GM18867 (cell line): ENCODE data around the gene DEPDC7.
"Not testable (repeated sequence)": the region's sequence is repeated elsewhere in the genome, so short reads cannot be mapped to it uniquely, and the experiment has no call there.

Experiments
- ATAC-seq: cut with Tn5 transposase; IDR thresholded peaks from one replicate; pipeline ENCODE4 v1.9.1; 2021; ENCODE audit warnings: mild to moderate bottlenecking, moderate library complexity; ENCODE audit not compliant: unreplicated experiment

The DEPDC7 gene

DNA sequence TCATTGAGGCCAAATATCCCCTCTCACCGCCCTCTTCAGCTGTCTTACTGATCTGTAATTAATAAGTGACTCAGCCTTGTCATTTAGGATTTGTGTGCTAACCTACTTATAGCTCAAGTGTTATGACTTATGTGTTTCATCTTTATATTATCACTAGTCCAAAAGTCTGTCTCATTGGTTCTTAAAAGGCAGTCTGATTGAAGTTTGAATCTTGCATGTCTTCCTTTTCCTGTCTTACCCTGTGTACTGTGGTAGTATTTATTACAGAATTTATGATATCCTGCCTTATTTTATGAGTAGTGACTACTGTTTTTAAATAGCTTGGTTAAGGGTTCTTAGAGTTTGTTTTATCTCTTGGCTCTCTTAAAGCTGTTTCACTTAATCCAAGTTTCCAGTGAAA is 6.3 kb downstream of the DEPDC7 start:
- no peak for ATAC-seq

- ATAC-seq, result no peak
These were observed 9.7 kb downstream of the DEPDC7 start for GRCh38 chr11:33025339-33025722.

DNA sequence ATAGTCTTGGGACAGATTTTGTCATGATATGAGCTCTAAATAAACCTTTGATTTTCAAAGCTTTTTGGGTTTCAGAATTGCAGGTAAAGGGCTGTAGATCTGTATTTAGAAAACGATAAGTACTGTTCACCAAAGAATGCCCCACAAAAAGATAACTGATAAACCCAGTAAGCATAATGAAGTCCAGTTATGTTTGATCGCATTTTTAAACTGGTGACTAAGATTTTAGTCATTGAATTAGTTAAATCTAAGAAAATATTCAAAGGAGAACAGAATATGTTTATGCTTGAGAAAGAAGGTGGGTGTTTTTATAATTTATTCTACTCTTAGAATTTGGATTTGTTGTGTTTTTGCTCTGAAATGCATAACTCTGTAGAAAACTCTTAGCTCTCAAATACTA is 11.6 kb downstream of the DEPDC7 start:
- no peak for ATAC-seq

DNA sequence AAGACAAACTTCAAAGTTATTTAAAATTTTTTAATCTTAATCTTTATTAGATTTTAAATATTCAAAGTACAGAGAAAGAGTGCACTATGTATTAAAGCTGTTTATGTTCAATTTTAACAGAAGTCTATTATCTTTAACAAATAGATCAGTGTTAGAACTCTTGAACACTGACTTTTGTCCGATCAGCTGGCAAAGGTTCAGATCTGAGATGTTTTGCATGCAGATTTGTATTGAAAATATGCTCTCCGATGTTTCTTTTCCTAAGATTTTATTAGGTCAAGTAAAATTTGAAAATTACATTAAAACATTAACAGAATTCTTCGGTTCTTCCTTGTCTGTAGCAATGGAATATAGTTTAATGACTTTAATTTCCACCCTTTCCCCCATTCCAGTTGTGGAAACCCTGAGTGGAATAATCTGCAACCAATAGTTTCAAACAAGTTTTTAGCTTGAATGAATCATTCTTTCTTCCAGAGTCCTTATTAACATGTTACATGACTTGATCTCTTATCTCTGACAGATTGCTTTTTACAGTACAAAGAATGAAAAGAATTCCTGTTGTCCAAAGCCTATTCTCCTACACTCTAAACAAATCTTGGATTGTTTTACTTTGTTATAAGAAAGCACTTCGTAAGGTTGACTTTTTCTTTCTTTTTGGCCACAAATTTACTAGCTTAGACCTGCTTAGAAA is 12.3 kb downstream of the DEPDC7 start:
- no peak for ATAC-seq

- no peak for ATAC-seq
These were observed 12.8 kb downstream of the DEPDC7 start for GRCh38 chr11:33028537-33028914.

- ATAC-seq, result not testable (repeated sequence)
These were observed 13.5 kb downstream of the DEPDC7 start for GRCh38 chr11:33029218-33029617.

DNA sequence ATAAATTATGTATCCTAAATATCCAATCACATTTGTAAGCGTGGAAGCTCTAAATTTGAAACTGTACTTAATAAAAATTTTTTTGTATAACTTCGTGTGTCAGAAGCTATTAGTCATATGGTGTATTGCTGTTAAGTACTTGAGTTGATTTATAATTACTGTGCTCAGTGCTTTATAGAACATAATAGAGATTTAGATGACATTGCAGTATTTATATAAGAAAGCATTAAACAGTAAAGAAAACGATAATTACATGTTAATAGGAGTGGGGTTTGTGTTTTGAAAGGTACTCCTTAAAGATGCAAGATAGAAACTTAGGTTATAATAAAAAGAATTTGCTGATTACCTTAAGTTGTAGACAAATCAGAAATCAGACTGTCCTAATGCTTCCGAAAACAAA is 17.8 kb downstream of the DEPDC7 start:
- ATAC-seq, result no peak

GRCh38 chr11:33035011-33035410 is 19.3 kb downstream of the DEPDC7 start:
- no peak for ATAC-seq

- peak; percentile 78 for ATAC-seq
These were observed 23.8 kb downstream of the DEPDC7 start, which contains the start of gene TCP11L1 for GRCh38 chr11:33039274-33040032. TCP11L1 (plus strand) TSS chr11:33039572; CDS start chr11:33043774, 4,202 bp downstream.

DNA sequence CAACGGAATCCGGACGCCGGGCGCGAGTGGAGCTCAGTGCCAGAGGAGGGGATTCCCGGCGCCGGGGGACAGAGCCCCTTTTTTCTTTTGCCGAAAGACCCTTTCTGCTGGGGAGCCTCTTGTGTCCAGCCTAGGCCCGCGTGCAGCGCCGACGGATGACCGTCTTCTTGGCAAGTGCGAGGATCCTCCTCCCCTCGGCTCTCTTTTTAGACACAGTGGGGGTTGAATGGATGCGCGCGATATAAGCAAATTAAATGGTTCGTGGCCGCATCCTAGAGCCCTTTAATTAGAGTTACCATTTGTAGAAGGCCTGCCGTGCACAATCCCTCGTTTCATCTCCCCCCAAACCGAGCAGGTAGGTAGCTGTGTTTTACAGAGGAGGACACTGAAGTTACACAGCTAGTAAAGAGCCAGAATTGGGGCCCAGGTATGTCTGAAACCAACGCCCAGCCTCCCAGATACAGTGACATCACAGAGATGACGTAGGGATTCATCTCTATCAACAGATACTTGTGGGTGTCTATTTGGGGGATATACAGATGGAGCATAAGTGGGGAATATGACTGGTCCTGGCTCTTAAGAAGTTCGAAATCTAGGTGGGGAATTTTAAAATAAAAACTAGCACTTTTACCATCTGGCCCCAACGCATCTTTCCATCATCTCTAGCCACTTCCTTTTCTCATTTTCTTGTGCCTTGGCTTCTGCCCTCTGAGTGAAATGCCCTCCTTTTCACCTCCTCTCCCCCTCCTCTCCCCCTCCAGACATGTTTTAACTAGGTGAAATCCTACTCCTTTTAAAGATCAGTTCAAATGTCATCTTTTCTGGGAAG is 24.6 kb downstream of the DEPDC7 start:
- ATAC-seq, result peak; percentile 33

- peak; percentile 30 for ATAC-seq
These were observed 25.3 kb downstream of the DEPDC7 start for GRCh38 chr11:33040862-33041453.

DNA sequence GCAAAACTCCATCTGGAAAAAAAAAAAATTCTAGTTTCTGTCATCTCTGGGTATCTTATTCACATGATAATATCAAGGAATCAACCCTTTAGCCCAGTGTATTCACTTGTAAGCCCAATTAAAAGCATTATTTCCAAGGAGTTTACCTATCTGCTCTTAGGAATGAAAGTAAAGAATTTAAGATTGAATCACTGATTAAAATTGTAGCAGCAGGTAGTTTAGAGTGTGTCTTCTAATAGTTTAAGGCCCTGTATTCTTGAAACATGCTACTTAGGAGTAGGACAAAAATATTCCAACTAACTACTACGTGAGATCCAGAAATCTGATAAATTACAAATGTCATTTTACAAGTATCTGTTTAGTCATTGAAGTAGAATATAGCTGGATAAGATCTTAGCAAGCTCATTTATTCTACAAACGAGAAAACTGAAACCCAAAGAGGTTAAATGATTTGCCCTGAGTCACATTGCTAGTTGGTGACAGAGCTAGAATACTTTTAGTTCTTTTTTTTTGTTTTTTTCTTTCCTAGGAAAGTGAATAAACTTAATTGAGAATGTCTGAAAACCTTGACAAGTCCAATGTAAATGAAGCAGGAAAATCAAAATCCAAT is 27.6 kb downstream of the DEPDC7 start:
- no peak for ATAC-seq

DNA sequence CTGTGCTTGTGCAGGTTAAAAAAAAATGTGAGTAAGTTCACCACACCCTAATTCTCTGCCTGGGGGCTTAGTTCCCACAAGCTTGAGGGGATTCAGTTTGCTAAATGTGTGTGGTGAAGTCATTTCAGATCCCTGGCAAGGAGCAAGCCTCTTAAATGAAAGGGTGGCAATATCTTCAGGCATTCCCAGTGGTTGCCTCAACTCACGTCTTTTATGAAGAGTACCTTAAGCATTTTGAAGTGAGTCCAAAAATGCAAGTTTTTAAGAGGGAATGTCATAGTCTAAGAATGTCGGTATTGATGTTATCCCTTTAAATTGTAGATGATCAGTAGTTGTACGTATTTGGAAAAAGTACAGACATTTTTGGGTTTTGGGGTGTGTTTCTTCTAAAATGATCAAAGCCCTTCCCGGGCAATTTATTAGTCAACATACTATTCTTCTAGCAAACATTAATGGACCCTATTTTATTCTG is 28.6 kb downstream of the DEPDC7 start:
- ATAC-seq, result no peak

DNA sequence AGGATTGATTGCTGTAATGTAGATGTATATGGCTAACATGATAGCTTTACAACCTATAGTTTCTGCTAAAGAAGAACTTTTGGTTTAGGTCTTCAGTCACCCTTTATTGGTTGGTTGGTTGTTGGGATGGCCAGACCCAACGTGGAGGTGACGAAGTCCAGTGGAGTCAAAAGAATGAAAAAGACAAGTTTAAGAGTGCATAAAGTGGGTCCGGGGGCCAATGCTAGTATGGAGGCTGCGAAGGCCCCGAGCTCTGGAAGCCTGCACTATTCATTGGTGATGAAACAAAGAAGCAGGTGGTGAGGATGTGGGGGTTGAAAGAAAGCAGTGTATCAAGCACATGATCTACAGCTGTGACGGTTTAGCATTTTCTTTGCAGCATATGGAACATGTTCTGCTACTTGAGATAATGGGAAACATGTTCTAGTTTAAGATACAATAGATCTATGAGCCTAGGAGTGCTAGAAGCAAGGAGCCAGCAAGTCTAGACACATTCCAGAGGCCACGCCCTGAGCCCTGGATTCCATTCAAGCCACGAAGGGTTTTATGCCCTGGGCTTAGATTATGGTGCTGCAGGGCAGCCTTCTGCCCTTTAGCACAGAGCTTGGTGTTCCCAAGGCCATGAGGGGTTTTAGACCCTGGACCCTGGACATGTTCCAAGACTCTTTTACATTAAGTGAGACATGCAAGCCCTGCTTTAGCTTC is 30.0 kb downstream of the DEPDC7 start:
- no peak for ATAC-seq

DNA sequence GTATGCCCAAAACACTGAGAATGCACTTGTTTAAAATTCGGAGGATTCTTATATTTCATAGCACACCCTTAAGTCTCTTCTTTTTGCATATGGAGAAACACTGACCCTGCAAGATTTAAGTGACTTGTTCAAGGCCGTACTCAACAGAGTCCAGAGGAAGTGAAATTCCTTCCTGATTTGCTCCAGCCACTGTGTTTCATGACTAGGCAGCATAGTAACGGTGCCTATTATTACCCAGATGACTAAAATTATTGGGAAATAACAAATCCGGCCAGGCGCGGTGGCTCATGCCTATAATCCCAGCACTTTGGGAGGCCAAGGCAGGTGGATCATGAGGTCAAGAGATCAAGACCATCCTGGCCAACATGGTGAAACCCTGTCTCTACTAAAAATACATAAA is 33.0 kb downstream of the DEPDC7 start:
- not testable (repeated sequence) for ATAC-seq

GRCh38 chr11:33049565-33050408 is 34.1 kb downstream of the DEPDC7 start:
- ATAC-seq, result not testable (repeated sequence)

- no peak for ATAC-seq
These were observed 36.6 kb downstream of the DEPDC7 start for GRCh38 chr11:33052231-33052630.

GRCh38 chr11:33055375-33055774 is 39.7 kb downstream of the DEPDC7 start:
- no peak for ATAC-seq

DNA sequence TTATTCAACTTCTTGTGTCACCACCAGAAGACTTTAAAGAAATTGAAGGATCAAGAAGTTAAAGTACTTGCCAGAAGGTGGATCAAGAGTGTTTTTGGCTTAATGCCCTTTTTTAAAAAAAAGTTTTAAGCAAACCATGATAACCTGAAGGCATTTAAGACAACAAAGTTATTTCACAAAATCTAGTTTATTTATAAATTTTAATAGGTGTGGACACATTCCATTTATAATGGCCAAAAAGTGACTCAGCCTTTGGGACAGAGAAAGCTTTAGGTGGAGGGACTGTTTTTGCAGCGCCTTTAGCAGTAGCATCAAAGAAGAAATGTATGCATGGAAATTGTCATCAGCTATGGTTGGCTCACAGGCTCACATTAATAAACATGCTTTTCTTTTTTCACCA is 41.6 kb downstream of the DEPDC7 start:
- ATAC-seq, result no peak
